Neural cell (in vitro differentiated cells): ENCODE data around the gene ADAMTS4. TPM values are rescaled to one million over a fixed set of nuclear protein-coding genes. Genes with fewer than 3 reads are reported as not detected.

Source experiments
- H2AFZ ChIP-seq: fragments of 200-600, 300-800 bp; sonication (generic), shearing (Covaris generic); 2 replicates; pipeline ENCODE4 v1.6.0; 2014; ENCODE audit warnings: low read depth, mild to moderate bottlenecking, antibody characterized with exemption, low read length, moderate library complexity
- H3F3A ChIP-seq: fragments of 200-600 bp; shearing (Covaris generic); 2 replicates; pipeline ENCODE4 v1.6.1; 2016; ENCODE audit warnings: mild to moderate bottlenecking, moderate library complexity, mixed read lengths, antibody characterized with exemption, low read length; ENCODE audit not compliant: insufficient read depth, poor library complexity, severe bottlenecking
- H3K27ac ChIP-seq: fragments of 200-600, 300-800 bp; sonication (generic), shearing (Covaris generic); 2 replicates; pipeline ENCODE4 v1.5.1; 2014; ENCODE audit warnings: mild to moderate bottlenecking, low read length, moderate library complexity
- H3K27me3 ChIP-seq: fragments of 300-800, 200-600 bp; sonication (generic), shearing (Covaris generic); 2 replicates; pipeline ENCODE4 v1.6.0; 2014; ENCODE audit warnings: mild to moderate bottlenecking, low read depth, low read length, moderate library complexity; ENCODE audit not compliant: insufficient read depth
- H3K36me3 ChIP-seq: fragments of 300-800, 200-600 bp; sonication (generic), shearing (Covaris generic); 2 replicates; pipeline ENCODE4 v1.5.1; 2014; ENCODE audit warnings: mild to moderate bottlenecking, antibody characterized with exemption, low read length, moderate library complexity; ENCODE audit not compliant: insufficient read depth
- H3K4me2 ChIP-seq: fragments of 300-800, 200-600 bp; sonication (generic), shearing (Covaris generic); 2 replicates; pipeline ENCODE4 v1.6.0; 2014; ENCODE audit warnings: mild to moderate bottlenecking, low read length
- H3K4me3 ChIP-seq: fragments of 300-800, 200-600 bp; sonication (generic), shearing (Covaris generic); 2 replicates; pipeline ENCODE4 v1.5.1; 2014; ENCODE audit warnings: mild to moderate bottlenecking, low read length, moderate library complexity
- H3K79me2 ChIP-seq: fragments of 200-600 bp; shearing (Covaris generic); replicated peaks from 2 replicates; pipeline ENCODE4 v1.6.0; 2014; ENCODE audit warnings: mild to moderate bottlenecking, low read length, moderate library complexity; ENCODE audit not compliant: insufficient read depth
- H3K9ac ChIP-seq: fragments of 300-800, 200-600 bp; sonication (generic), shearing (Covaris generic); 2 replicates; pipeline ENCODE4 v1.6.1; 2016; ENCODE audit warnings: mild to moderate bottlenecking, low read length, mixed read lengths
- H3K9me2 ChIP-seq: fragments of 200-600 bp; shearing (Covaris generic); 2 replicates; pipeline ENCODE4 v1.6.1; 2016; ENCODE audit warnings: mild to moderate bottlenecking, low read length, mixed read lengths; ENCODE audit not compliant: insufficient read depth
- H3K9me3 ChIP-seq: fragments of 200-600, 300-800 bp; sonication (generic), shearing (Covaris generic); 2 replicates; pipeline ENCODE4 v1.6.1; 2016; ENCODE audit warnings: mild to moderate bottlenecking, mixed run types, low read length, moderate library complexity, mixed read lengths
- H4K20me1 ChIP-seq: fragments of 200-600 bp; shearing (Covaris generic); 2 replicates; pipeline ENCODE4 v1.6.1; 2016; ENCODE audit warnings: mild to moderate bottlenecking, mixed run types; ENCODE audit not compliant: insufficient read depth
- CTCF ChIP-seq: fragments of 450-650 bp; IDR thresholded peaks from 2 replicates; pipeline ENCODE4 v1.5.1; 2014; ENCODE audit warnings: antibody characterized with exemption, mild to moderate bottlenecking, moderate library complexity; ENCODE audit not compliant: poor library complexity, severe bottlenecking
- EP300 ChIP-seq: fragments of 450-650 bp; conservative IDR thresholded peaks from 2 replicates; pipeline ENCODE4 v1.6.1; 2014; ENCODE audit warnings: antibody characterized with exemption, mild to moderate bottlenecking, moderate library complexity; ENCODE audit not compliant: poor library complexity, severe bottlenecking
- EZH2 ChIP-seq: fragments of 200-600, 300-800 bp; shearing (Covaris generic), sonication (generic); IDR thresholded peaks from 2 replicates; pipeline ENCODE4 v1.6.1; 2014; ENCODE audit warnings: antibody characterized with exemption, low read length, borderline replicate concordance, mild to moderate bottlenecking; ENCODE audit not compliant: insufficient read depth, poor library complexity, severe bottlenecking
- MXI1 ChIP-seq: fragments of 450-650 bp; conservative IDR thresholded peaks from 2 replicates; pipeline ENCODE4 v1.6.1; 2014; ENCODE audit warnings: antibody characterized with exemption, mild to moderate bottlenecking; ENCODE audit not compliant: poor library complexity, severe bottlenecking
- POLR2AphosphoS5 ChIP-seq: IDR thresholded peaks from 2 replicates; pipeline ENCODE4 v1.6.1; 2012
- RAD21 ChIP-seq: fragments of 450-650 bp; conservative IDR thresholded peaks from 2 replicates; pipeline ENCODE4 v1.6.1; 2014; ENCODE audit warnings: antibody characterized with exemption, mild to moderate bottlenecking, moderate library complexity
- SMC3 ChIP-seq: fragments of 450-650 bp; conservative IDR thresholded peaks from 2 replicates; pipeline ENCODE4 v1.6.1; 2014; ENCODE audit warnings: antibody characterized with exemption, mild to moderate bottlenecking, moderate library complexity; ENCODE audit not compliant: poor library complexity
- TAF1 ChIP-seq: IDR thresholded peaks from 2 replicates; pipeline ENCODE4 v1.6.1; 2012; ENCODE audit warnings: low read depth
- polyA plus RNA-seq: library from polyadenylated mRNA; depleted of rRNA; stranded (reverse); fragments of >200 nt; gene quantifications from 2 replicates; pipeline ENCODE4 v1.2.3, GENCODE V29; 2014
- TF ChIP-seq, protein P1 (sequence below): IDR thresholded peaks from 2 replicates; pipeline ENCODE4 v1.6.1; 2012; ENCODE audit warnings: borderline replicate concordance

Gene ADAMTS4
- polyA plus RNA-seq, 1 donor from 2014 or later, result 0.04 TPM

- Histone ChIP-seq H3K9me3 (no peaks in the 10 kb centered on the region), H3K4me2 (no peak overlapping the region), H3K79me2 (no peaks in the 10 kb centered on the region), H3K4me3 (no peak overlapping the region), H3F3A (no peaks in the 10 kb centered on the region), H4K20me1 (no peaks in the 10 kb centered on the region), H3K27ac (no peak overlapping the region), H2AFZ (no peak overlapping the region), H3K27me3 (no peaks in the 10 kb centered on the region), H3K9ac (no peak overlapping the region), H3K36me3 (no peaks in the 10 kb centered on the region), H3K9me2 (no peaks in the 10 kb centered on the region)
- no peak for TF ChIP-seq RAD21
- no peak for TF ChIP-seq MXI1
- no peak for TF ChIP-seq TAF1
- TF ChIP-seq POLR2AphosphoS5, result no peak
These were observed 37.3 kb upstream of the ADAMTS4 start for GRCh38 chr1:161235957-161236775.

DNA sequence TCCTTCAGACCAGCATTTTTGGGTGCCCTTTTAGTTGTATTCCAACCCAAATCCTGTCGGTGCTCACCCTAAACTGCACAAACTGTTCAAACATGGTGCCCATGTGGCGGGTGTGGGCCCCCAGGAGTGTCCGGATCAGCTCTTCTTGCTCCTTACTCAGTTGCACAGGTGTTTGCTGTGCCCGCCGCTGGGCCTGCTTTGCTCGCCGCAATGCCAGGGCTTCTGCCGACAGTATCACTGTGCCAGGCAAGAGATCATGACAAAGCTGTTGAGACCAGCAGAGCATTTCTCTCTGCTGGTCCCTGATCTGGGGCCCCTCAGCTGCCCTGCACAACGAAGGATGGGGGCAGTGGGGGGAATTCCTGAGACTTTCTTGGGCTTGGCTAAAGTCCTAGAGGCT lies 34.2 kb upstream of the ADAMTS4 start:
- Histone ChIP-seq H3F3A (no peaks in the 10 kb centered on the region), H3K27me3 (no peaks in the 10 kb centered on the region), H3K9me3 (no peaks in the 10 kb centered on the region), H3K27ac (no peak overlapping the region), H3K4me2 (no peak overlapping the region), H3K9ac (no peak overlapping the region), H3K36me3 (no peaks in the 10 kb centered on the region), H2AFZ (no peak overlapping the region), H4K20me1 (no peaks in the 10 kb centered on the region), H3K79me2 (no peaks in the 10 kb centered on the region), H3K4me3 (no peak overlapping the region), H3K9me2 (no peaks in the 10 kb centered on the region)
- TF ChIP-seq, protein P1, sequence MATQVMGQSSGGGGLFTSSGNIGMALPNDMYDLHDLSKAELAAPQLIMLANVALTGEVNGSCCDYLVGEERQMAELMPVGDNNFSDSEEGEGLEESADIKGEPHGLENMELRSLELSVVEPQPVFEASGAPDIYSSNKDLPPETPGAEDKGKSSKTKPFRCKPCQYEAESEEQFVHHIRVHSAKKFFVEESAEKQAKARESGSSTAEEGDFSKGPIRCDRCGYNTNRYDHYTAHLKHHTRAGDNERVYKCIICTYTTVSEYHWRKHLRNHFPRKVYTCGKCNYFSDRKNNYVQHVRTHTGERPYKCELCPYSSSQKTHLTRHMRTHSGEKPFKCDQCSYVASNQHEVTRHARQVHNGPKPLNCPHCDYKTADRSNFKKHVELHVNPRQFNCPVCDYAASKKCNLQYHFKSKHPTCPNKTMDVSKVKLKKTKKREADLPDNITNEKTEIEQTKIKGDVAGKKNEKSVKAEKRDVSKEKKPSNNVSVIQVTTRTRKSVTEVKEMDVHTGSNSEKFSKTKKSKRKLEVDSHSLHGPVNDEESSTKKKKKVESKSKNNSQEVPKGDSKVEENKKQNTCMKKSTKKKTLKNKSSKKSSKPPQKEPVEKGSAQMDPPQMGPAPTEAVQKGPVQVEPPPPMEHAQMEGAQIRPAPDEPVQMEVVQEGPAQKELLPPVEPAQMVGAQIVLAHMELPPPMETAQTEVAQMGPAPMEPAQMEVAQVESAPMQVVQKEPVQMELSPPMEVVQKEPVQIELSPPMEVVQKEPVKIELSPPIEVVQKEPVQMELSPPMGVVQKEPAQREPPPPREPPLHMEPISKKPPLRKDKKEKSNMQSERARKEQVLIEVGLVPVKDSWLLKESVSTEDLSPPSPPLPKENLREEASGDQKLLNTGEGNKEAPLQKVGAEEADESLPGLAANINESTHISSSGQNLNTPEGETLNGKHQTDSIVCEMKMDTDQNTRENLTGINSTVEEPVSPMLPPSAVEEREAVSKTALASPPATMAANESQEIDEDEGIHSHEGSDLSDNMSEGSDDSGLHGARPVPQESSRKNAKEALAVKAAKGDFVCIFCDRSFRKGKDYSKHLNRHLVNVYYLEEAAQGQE, result no peak
- TF ChIP-seq EP300, result no peak
- TF ChIP-seq CTCF, result no peak
- TF ChIP-seq SMC3, result no peak
- no peak for TF ChIP-seq TAF1
- TF ChIP-seq RAD21, result no peak
- TF ChIP-seq EZH2, result no peak
- TF ChIP-seq POLR2AphosphoS5, result no peak
- TF ChIP-seq MXI1, result no peak
